Fibroblast of mammary gland (primary cell): ENCODE measurements around the gene ZMYM2.

Source experiments
- DNase-seq: peaks from one replicate; pipeline ENCODE4 v3.0.0-alpha.2; 2010; ENCODE audit warnings: low read depth
- H3K4me3 ChIP-seq: 2 replicates; pipeline ENCODE4 v1.5.1; 2011; ENCODE audit warnings: low read depth, mild to moderate bottlenecking, low read length, moderate library complexity; ENCODE audit not compliant: control insufficient read depth
- TF ChIP-seq, protein P1 (sequence below): conservative IDR thresholded peaks from 2 replicates; pipeline ENCODE4 v1.5.1; 2011; ENCODE audit warnings: low read depth, low read length, inconsistent platforms; ENCODE audit not compliant: control insufficient read depth, insufficient read depth

ZMYM2 gene

DNA sequence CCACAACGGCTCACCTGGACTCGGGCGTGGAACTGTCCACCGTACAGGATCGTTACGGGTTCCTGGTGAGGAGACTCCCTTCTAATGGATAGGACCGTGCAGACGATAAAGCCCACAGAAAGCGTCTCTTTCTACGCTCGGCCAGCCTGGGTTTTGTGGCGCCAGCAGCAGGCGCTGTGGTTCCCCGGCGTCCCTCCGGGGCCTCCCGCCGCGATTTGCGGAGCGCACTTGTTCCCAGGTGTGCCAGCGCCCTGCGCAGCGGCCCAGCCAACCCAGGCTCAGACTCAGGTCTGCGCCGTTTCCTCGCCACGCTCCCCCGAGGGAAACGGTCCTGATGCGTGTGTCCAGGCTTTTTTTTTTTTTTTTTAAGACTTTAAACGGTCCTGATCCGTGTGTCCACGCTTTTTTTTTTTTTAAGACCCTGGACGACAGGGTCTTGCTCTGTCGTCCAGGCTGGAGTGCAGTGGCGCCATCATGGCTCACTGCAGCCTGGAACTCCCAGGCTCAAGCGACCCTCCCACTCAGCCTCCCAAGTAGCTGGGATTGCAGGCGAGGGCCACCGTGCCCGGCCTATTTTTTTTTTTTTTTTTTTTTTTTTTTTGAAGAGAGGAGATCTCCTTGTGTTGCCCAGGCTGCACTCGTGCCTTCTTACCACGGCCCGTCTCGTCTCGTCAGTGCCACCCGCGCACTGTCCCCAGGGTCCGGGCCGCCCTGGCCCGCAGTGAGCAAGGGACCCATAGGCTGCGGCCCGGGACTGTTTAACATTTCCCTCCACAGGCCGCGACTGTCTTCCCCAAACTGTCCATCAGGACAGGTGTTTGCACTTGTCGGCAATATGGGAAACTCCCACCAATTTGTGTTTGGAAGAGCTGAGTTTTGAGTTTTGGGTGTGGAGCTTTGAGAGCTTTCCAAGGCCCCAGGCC is 178.5 kb downstream of the ZMYM2 start:
- TF ChIP-seq, protein P1, sequence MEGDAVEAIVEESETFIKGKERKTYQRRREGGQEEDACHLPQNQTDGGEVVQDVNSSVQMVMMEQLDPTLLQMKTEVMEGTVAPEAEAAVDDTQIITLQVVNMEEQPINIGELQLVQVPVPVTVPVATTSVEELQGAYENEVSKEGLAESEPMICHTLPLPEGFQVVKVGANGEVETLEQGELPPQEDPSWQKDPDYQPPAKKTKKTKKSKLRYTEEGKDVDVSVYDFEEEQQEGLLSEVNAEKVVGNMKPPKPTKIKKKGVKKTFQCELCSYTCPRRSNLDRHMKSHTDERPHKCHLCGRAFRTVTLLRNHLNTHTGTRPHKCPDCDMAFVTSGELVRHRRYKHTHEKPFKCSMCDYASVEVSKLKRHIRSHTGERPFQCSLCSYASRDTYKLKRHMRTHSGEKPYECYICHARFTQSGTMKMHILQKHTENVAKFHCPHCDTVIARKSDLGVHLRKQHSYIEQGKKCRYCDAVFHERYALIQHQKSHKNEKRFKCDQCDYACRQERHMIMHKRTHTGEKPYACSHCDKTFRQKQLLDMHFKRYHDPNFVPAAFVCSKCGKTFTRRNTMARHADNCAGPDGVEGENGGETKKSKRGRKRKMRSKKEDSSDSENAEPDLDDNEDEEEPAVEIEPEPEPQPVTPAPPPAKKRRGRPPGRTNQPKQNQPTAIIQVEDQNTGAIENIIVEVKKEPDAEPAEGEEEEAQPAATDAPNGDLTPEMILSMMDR, result peak; percentile 45
- DNase-seq, result peak; percentile 19
- no peak overlapping the region for H3K4me3 ChIP-seq

DNA sequence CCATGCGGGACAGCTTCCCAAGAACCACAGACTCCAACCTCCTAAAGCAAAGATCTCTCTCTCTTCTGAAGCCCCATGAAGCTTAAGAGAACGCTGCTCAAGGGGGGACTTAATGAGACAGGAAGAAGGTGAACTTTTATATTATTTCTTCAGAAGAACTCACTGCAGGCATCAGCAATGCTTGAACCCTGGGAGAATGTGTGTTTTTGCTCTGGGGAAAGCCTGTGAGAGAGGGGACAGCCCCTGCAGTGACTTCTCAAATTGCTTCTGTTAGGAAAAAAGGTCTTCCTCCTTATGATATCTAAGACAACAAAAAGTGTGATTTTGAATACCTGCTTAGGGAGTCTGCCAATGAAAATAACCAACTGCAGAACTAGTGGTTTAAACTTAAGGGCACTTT is 179.3 kb downstream of the ZMYM2 start:
- TF ChIP-seq, protein P1, result no peak
- DNase-seq, result no peak
- no peak overlapping the region for H3K4me3 ChIP-seq

DNA sequence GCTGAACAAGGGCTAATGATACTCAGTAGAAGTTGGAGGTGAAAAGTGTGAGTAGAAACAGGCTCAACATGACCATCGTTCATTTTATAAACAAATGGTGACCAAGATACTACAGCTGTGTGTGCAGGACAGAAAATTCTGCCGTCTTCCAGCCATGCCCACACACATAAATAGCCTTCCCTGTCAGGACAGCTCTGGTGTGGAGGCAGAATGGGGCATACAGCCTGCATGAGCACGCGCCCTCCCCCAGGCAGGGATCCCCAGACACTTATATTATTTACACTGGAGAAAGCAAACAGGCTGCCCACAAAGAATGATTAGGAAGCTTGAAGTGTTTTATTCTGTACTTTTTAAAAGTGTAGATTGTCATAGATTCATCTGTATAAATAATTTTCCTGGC is 182.0 kb downstream of the ZMYM2 start:
- TF ChIP-seq, protein P1, result no peak
- no peak overlapping the region for H3K4me3 ChIP-seq
- DNase-seq, result no peak
